HEK293 (cell line): Measurements from ENCODE around the gene DNAH11.
A peak's percentile ranks its signal among the peaks of the same experiment; 100 is the strongest.
"Not testable (repeated sequence)": the region's sequence is repeated elsewhere in the genome, so short reads cannot be mapped to it uniquely, and the experiment has no call there.

Source experiments
- CTCF ChIA-PET: fragments of 350-600 bp; formaldehyde crosslinking; extraction: SDS; loops from one replicate; lab custom pipeline; 2021; ENCODE audit warnings: antibody characterized with exemption; lab: Yijun Ruan, JAX
- POLR2A ChIA-PET: fragments of 300-600 bp; formaldehyde crosslinking; extraction: SDS; loops from one replicate; lab custom pipeline; 2020; ENCODE audit warnings: antibody characterized with exemption, inconsistent platforms; lab: Yijun Ruan, JAX
- H3K27ac ChIP-seq: fragments of 200-500 bp; sonication (Bioruptor generic); 2 replicates; pipeline ENCODE4 v1.5.1; 2014; ENCODE audit warnings: low read depth, low read length, control low read depth, inconsistent platforms; ENCODE audit errors: extremely low read depth
- H3K36me3 ChIP-seq, 2 experiments: fragments of 200-500 bp in 1 of 2; sonication (Bioruptor generic) in 1 of 2; 1 replicate in 1 of 2; 2 replicates in 1 of 2; pipeline ENCODE4 v1.5.1; 2014 to 2017; ENCODE audit warnings: inconsistent platforms in 2 of 2, low read length in 2 of 2; ENCODE audit not compliant: control insufficient read depth in 2 of 2, insufficient read depth in 1 of 2
- H3K4me1 ChIP-seq: fragments of 200-500 bp; sonication (Bioruptor generic); 2 replicates; pipeline ENCODE4 v1.5.1; 2014; ENCODE audit warnings: mild to moderate bottlenecking, low read length, inconsistent platforms; ENCODE audit not compliant: control insufficient read depth, insufficient read depth
- H3K4me3 ChIP-seq: 2 replicates; pipeline ENCODE4 v1.5.1; 2011; ENCODE audit warnings: low read depth, mild to moderate bottlenecking, control low read depth, low read length, moderate library complexity
- H3K9me3 ChIP-seq: fragments of 200-500 bp; sonication (Bioruptor generic); 2 replicates; pipeline ENCODE4 v1.5.1; 2014; ENCODE audit warnings: low read depth, low read length, inconsistent platforms; ENCODE audit not compliant: control insufficient read depth, insufficient read depth
- GLIS1 ChIP-seq: fragments of 450-650 bp; formaldehyde crosslinking; IDR thresholded peaks from 2 replicates; pipeline ENCODE4 v1.5.1; 2016; ENCODE audit warnings: missing biosample characterization, missing genetic modification characterization
- REPIN1 ChIP-seq: fragments of 450-650 bp; formaldehyde crosslinking; IDR thresholded peaks from 2 replicates; pipeline ENCODE4 v1.5.1; 2017; ENCODE audit warnings: missing biosample characterization, missing genetic modification characterization, low read depth
- REST ChIP-seq: fragments of 450-650 bp; formaldehyde crosslinking; IDR thresholded peaks from 2 replicates; pipeline ENCODE4 v1.5.1; 2016; ENCODE audit warnings: missing biosample characterization, missing genetic modification characterization
- SP7 ChIP-seq: fragments of 450-650 bp; formaldehyde crosslinking; IDR thresholded peaks from 2 replicates; pipeline ENCODE4 v1.5.1; 2016; ENCODE audit warnings: missing biosample characterization, missing genetic modification characterization
- TRIM28 ChIP-seq: IDR thresholded peaks from 2 replicates; pipeline ENCODE4 v1.6.1; 2011; ENCODE audit warnings: low read length, control low read depth, borderline replicate concordance
- ZBTB48 ChIP-seq: fragments of 450-650 bp; formaldehyde crosslinking; IDR thresholded peaks from 2 replicates; pipeline ENCODE4 v1.5.1; 2016; ENCODE audit warnings: missing biosample characterization, missing genetic modification characterization
- ZBTB49 ChIP-seq: fragments of 450-650 bp; formaldehyde crosslinking; IDR thresholded peaks from 2 replicates; pipeline ENCODE4 v1.5.1; 2016; ENCODE audit warnings: missing biosample characterization, missing genetic modification characterization, low read depth
- ZFP37 ChIP-seq: fragments of 450-650 bp; formaldehyde crosslinking; IDR thresholded peaks from 2 replicates; pipeline ENCODE4 v1.5.1; 2016; ENCODE audit warnings: missing biosample characterization, missing genetic modification characterization
- ZNF221 ChIP-seq: fragments of 450-650 bp; formaldehyde crosslinking; IDR thresholded peaks from 2 replicates; pipeline ENCODE4 v1.5.1; 2017; ENCODE audit warnings: missing biosample characterization, missing genetic modification characterization, borderline replicate concordance
- ZNF391 ChIP-seq: fragments of 450-650 bp; formaldehyde crosslinking; IDR thresholded peaks from 2 replicates; pipeline ENCODE4 v1.5.1; 2016; ENCODE audit warnings: low read depth, missing biosample characterization, missing genetic modification characterization, borderline replicate concordance
- ZNF585B ChIP-seq: fragments of 450-650 bp; formaldehyde crosslinking; IDR thresholded peaks from 2 replicates; pipeline ENCODE4 v1.5.1; 2016; ENCODE audit warnings: missing biosample characterization, missing genetic modification characterization
- ZNF596 ChIP-seq: fragments of 450-650 bp; IDR thresholded peaks from 2 replicates; pipeline ENCODE4 v1.5.0; 2018; ENCODE audit warnings: missing biosample characterization, mild to moderate bottlenecking, missing genetic modification characterization, moderate library complexity

The DNAH11 gene

DNA sequence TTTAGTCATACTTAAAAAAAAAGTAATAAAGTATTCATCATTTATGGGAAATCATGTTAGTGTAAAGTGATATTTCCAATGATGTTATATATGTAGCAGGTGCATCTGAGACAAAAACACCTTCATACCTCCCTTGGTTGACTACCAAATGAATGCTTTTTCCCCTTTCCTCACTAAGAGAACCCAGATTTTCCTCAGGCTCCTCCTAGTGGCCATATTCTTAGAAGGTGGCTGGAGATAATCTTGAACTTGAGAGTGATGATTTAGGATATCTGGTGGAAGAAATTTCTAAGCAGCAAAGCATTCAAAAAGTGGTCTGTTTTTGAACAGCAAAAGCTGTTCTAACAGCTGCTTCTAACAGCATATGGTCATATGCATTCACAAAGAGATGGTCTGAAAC is 16.8 kb upstream of the DNAH11 start (continued):
- TF ChIP-seq ZBTB48 (tag by site-specific recombination) (no peak), ZNF596 (no peak)

DNA sequence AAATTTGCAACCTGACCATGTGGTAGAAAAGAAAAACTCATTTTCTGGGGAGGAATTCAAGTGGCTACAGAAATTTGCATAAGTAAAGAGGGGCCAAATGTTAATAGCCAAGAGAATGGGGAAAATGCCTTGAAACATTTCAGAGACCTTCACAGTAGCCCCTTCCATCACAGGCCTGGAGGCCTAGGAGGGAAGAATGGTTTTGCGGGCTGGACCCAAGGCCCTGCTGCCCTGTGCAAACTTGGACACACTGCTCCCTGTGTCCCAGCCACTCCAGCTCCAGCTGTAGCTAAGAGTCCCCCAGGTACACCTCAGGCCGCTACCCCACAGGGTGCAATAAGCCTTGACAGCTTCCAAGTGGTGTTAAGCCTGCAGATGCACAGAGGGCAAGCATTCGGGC is 16.4 kb upstream of the DNAH11 start:
- H3K9me3 ChIP-seq: no peaks in the 10 kb centered on the region
- CTCF ChIA-PET: interaction anchor here (0.7 to 1.1 kb wide), 4 partner anchors 12 to 1107 kb away, joined by 3 read pairs; no protein-coding TSS in a partner anchor
- H3K4me1 ChIP-seq: no peaks in the 10 kb centered on the region
- no peak overlapping the region for H3K4me3 ChIP-seq
- H3K27ac ChIP-seq: no peak overlapping the region
- TF ChIP-seq ZFP37 (tag by site-specific recombination) (no peak), REST (tag by site-specific recombination) (no peak), ZNF585B (tag by site-specific recombination) (peak; percentile 91), TRIM28 (peak; percentile 81; the same call in 1 of the 2 replicates), GLIS1 (tag by site-specific recombination) (no peak), ZNF391 (tag by site-specific recombination) (no peak), ZNF221 (no peak), REPIN1 (no peak), ZBTB49 (no peak), SP7 (tag by site-specific recombination) (no peak)
- TF ChIP-seq, all 188 proteins: peak for 2
- H3K36me3 ChIP-seq: no peaks in the 10 kb centered on the region
- POLR2A ChIA-PET: no interaction called here

GRCh38 chr7:21532485-21532884 is 10.4 kb upstream of the DNAH11 start:
- H3K9me3 ChIP-seq, H3K27ac ChIP-seq, H3K4me3 ChIP-seq, H3K4me1 ChIP-seq, H3K36me3 ChIP-seq: not testable (repeated sequence)
- ChIA-PET POLR2A (interaction anchor here (0.6 kb wide), 1 partner anchor 43 kb away, joined by 3 read pairs; no protein-coding TSS in a partner anchor), CTCF (interaction anchor here (0.7 to 0.9 kb wide), 2 partner anchors 19 to 788 kb away, joined by 3 read pairs; no protein-coding TSS in a partner anchor)

GRCh38 chr7:21533646-21534045 is 9.2 kb upstream of the DNAH11 start:
- H3K4me3 ChIP-seq, H3K27ac ChIP-seq, H3K4me1 ChIP-seq, H3K9me3 ChIP-seq, POLR2A ChIA-PET, H3K36me3 ChIP-seq: not testable (repeated sequence)
- CTCF ChIA-PET: interaction anchor here (0.7 kb wide), 1 partner anchor 966 kb away, joined by 3 read pairs; the partner anchor contains the start of gene STEAP1B

DNA sequence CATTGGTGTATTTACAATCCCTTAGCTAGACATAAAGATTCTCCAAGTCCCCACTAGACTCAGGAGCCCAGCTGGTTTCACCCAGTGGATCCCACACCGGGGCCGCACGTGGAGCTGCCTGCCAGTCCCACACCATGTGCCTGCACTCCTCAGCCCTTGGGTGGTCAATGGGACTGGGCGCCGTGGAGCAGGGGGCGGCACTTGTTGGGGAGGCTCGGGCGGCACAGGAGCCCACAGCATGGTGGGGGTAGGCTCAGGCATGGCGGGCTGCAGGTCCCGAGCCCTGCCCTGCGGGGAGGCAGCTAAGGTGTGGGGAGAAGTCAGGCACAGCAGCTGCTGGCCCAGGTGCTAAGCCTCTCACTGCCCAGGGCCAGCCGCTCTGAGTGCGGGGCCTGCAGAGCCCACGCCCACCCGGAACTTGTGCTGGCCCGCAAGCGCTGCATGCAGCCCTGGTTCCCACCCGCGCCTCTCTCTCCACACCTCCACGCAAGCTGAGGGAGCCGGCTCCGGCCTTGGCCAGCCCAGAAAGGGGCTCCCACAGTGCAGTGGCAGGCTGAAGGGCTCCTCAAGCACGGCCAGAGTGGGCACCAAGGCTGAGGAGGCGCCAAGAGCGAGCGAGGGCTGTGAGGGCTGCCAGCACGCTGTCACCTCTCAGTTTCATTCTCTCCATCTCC is 6.3 kb upstream of the DNAH11 start:
- H3K4me1 ChIP-seq, H3K27ac ChIP-seq, CTCF ChIA-PET: not testable (repeated sequence)

More for the DNA sequence above, 6.3 kb upstream of the DNAH11 start:
- H3K9me3 ChIP-seq, POLR2A ChIA-PET, H3K4me3 ChIP-seq, H3K36me3 ChIP-seq: not testable (repeated sequence)
